ENCODE results near the gene ZNF485. TPM values are rescaled to one million over a fixed set of nuclear protein-coding genes. Genes with fewer than 3 reads are reported as not detected.
A peak's percentile ranks its signal among the peaks of the same experiment; 100 is the strongest.

ZNF485 gene
- polyA plus RNA-seq, 3 donors: 0.19 to 0.79 (median 0.27) TPM

DNA sequence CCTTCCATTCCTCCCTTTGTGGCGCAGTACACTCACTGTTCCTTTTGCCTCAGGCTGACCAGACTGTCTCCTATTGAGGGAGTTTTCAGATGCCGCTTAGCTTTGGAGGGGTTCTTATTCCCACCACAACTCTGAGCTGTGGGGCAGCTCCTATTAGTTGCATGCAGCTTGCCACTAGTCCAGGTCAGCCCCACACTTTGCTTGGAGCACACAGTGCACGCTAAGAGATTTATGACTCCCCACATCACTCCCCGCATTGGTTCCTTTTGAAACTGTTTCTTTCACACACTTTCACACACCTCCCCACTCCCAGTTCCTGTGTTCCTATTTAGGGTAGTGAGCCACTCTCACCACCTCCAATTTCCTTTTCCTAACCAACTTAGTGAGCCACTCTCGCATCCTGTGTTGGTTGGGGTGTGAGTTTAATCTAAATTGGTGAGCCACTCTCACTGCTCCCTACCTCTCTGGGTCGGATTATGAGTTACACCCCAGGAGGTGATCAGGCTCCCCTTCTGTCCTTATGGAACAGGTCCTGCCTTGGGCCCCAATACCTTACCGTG, 10.4 kb upstream of the ZNF485 start:
- Mint-ChIP-seq H3K4me1 (peaks cover 24% of the 10 kb centered on the region), H3K36me3 (no peaks in the 10 kb centered on the region), H3K9me3 (peaks cover 0 to 21% (median 15%) of the 10 kb centered on the region in 7 donors), H3K4me3 (peak overlapping the region; percentile 82 to 97), H3K27ac (peak overlapping the region in 4 of 7 donors; percentile 13 to 72 (median 36)), H3K27me3 (ENCODE audit: low read depth in 3 of 3) (peaks cover 1 to 3% (median 2%) of the 10 kb centered on the region in 3 donors)
- H2AFZ ChIP-seq (ENCODE audit: insufficient read depth, low read depth, low read length, poor library complexity, severe bottlenecking): peak overlapping the region; percentile 79
- WGBS (ENCODE audit: insufficient coverage): 17% methylated on average over 4 of the region's 7 CpGs
- H3K4me2 ChIP-seq (replicated peaks; ENCODE audit: extremely low read depth, low read length, poor library complexity, severe bottlenecking): peak overlapping the region; percentile 75
- H3K4me3 ChIP-seq (replicated peaks in 1 of 3; ENCODE audit: low read depth in 2 of 3, low read length in 3 of 3): peak overlapping the region in 1 of 3 experiments; percentile 69
- H3K27ac ChIP-seq (ENCODE audit: low read depth in 1 of 2, low read length in 2 of 2): peak overlapping the region in 1 of 2 donors; percentile 44
- H3K79me2 ChIP-seq (ENCODE audit: insufficient read depth, low read length): no peaks in the 10 kb centered on the region
- DNase-seq: no peak
- intact Hi-C loops (cut with micrococcal nuclease): no loop called here
- H3K27me3 ChIP-seq (ENCODE audit: control insufficient read depth in 2 of 2, insufficient read depth in 2 of 2, low read length in 2 of 2): no peaks in the 10 kb centered on the region
- no peaks in the 10 kb centered on the region for H3K36me3 ChIP-seq (replicated peaks in 1 of 2; ENCODE audit: control insufficient read depth in 1 of 2, insufficient read depth in 2 of 2, low read length in 2 of 2)
- no peak overlapping the region for H3K9ac ChIP-seq (ENCODE audit: insufficient read depth, low read length, poor library complexity, severe bottlenecking)
- H4K20me1 ChIP-seq (ENCODE audit: insufficient read depth, low read length): no peaks in the 10 kb centered on the region
- H3K4me1 ChIP-seq (ENCODE audit: control insufficient read depth in 1 of 2, insufficient read depth in 2 of 2, low read length in 2 of 2): peaks cover 17 to 25% of the 10 kb centered on the region in 2 donors
- TF ChIP-seq, protein P1, sequence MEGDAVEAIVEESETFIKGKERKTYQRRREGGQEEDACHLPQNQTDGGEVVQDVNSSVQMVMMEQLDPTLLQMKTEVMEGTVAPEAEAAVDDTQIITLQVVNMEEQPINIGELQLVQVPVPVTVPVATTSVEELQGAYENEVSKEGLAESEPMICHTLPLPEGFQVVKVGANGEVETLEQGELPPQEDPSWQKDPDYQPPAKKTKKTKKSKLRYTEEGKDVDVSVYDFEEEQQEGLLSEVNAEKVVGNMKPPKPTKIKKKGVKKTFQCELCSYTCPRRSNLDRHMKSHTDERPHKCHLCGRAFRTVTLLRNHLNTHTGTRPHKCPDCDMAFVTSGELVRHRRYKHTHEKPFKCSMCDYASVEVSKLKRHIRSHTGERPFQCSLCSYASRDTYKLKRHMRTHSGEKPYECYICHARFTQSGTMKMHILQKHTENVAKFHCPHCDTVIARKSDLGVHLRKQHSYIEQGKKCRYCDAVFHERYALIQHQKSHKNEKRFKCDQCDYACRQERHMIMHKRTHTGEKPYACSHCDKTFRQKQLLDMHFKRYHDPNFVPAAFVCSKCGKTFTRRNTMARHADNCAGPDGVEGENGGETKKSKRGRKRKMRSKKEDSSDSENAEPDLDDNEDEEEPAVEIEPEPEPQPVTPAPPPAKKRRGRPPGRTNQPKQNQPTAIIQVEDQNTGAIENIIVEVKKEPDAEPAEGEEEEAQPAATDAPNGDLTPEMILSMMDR (IDR thresholded peaks at IDR 0.05): no peak
- H3K9me3 ChIP-seq (replicated peaks in 1 of 2; ENCODE audit: control insufficient read depth in 1 of 2, insufficient read depth in 1 of 2, low read length in 2 of 2): peaks cover 7 to 8% of the 10 kb centered on the region in 2 donors

DNA sequence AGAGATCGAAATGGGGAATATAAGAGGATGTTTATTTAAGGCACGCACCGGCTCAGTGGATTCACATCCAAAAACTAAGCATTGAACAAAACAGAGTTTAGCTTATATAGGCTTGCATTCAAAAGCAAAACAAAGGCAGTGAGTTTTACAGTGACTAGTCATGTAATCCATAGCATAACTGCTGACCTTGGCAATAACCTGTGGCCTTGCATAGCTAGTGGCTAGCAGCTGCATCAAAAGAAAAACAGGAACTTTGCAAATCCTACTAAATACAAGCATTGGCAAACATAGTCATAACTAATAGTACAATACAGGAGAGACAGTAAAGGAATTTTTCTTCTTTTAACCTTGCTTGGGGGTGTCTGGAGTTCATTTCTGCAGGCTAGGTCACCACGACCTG, 9.7 kb upstream of the ZNF485 start:
- no peaks in the 10 kb centered on the region for H3K36me3 ChIP-seq (replicated peaks in 1 of 2; ENCODE audit: control insufficient read depth in 1 of 2, insufficient read depth in 2 of 2, low read length in 2 of 2)
- TF ChIP-seq, protein P1 (IDR thresholded peaks at IDR 0.05): no peak
- H3K4me2 ChIP-seq (replicated peaks; ENCODE audit: extremely low read depth, low read length, poor library complexity, severe bottlenecking): no peak overlapping the region
- H2AFZ ChIP-seq (ENCODE audit: insufficient read depth, low read depth, low read length, poor library complexity, severe bottlenecking): no peak overlapping the region
- peaks cover 1 to 2% (median 2%) of the 10 kb centered on the region in 3 donors for H3K27me3 Mint-ChIP-seq (ENCODE audit: low read depth in 3 of 3)
- intact Hi-C loops (cut with micrococcal nuclease): no loop called here
- peak in 1 of 3 donors; percentile 6 for DNase-seq
- no peaks in the 10 kb centered on the region for H4K20me1 ChIP-seq (ENCODE audit: insufficient read depth, low read length)
- no peak overlapping the region for H3K9ac ChIP-seq (ENCODE audit: insufficient read depth, low read length, poor library complexity, severe bottlenecking)
- no peak overlapping the region for H3K4me3 Mint-ChIP-seq
- peaks cover 24% of the 10 kb centered on the region for H3K4me1 Mint-ChIP-seq
- H3K9me3 Mint-ChIP-seq: peaks cover 0 to 23% (median 16%) of the 10 kb centered on the region in 7 donors
- H3K9me3 ChIP-seq (replicated peaks in 1 of 2; ENCODE audit: control insufficient read depth in 1 of 2, insufficient read depth in 1 of 2, low read length in 2 of 2): peaks cover 5 to 11% of the 10 kb centered on the region in 2 donors
- no peak overlapping the region for H3K27ac ChIP-seq (ENCODE audit: low read depth in 1 of 2, low read length in 2 of 2)
- no peaks in the 10 kb centered on the region for H3K36me3 Mint-ChIP-seq
- no peak overlapping the region for H3K4me3 ChIP-seq (replicated peaks in 1 of 3; ENCODE audit: low read depth in 2 of 3, low read length in 3 of 3)
- H3K79me2 ChIP-seq (ENCODE audit: insufficient read depth, low read length): no peaks in the 10 kb centered on the region
- no CpG with 5 or more reads among the region's 4 CpGs for WGBS (ENCODE audit: insufficient coverage)
- no peaks in the 10 kb centered on the region for H3K27me3 ChIP-seq (ENCODE audit: control insufficient read depth in 2 of 2, insufficient read depth in 2 of 2, low read length in 2 of 2)
- peaks cover 17 to 25% of the 10 kb centered on the region in 2 donors for H3K4me1 ChIP-seq (ENCODE audit: control insufficient read depth in 1 of 2, insufficient read depth in 2 of 2, low read length in 2 of 2)
- peak overlapping the region in 1 of 7 donors; percentile 45 for H3K27ac Mint-ChIP-seq

Measured in CD14-positive monocyte (primary cell).